Vagina (tissue), 2 donors: Measurements from ENCODE around the gene TPPP3. TPM values are rescaled to one million over a fixed set of nuclear protein-coding genes. Genes with fewer than 3 reads are reported as not detected.

Experiments used
- DNase-seq, 2 donors: peaks; one replicate each; pipeline ENCODE4 v3.0.0-alpha.2; 2017; ENCODE audit errors: extremely low spot score in 2 of 2
- H3K27ac ChIP-seq: fragments of 200-600 bp; sonication (generic); one replicate; pipeline ENCODE4 v1.5.1; 2019
- H3K27me3 ChIP-seq: fragments of 200-600 bp; sonication (generic); one replicate; pipeline ENCODE4 v1.5.1; 2019
- H3K36me3 ChIP-seq, 2 donors: fragments of 200-600 bp; sonication (generic); one replicate each; pipeline ENCODE4 v1.5.1; 2017 to 2019
- H3K4me1 ChIP-seq: fragments of 200-600 bp; sonication (generic); one replicate; pipeline ENCODE4 v1.5.1; 2019
- H3K4me3 ChIP-seq, 2 donors: fragments of 200-600 bp; sonication (generic); 1 replicate in 1 of 2; 2 replicates in 1 of 2; pipeline ENCODE4 v1.5.1; 2016 to 2019
- H3K9me3 ChIP-seq: fragments of 200-600 bp; sonication (generic); one replicate; pipeline ENCODE4 v1.5.1; 2019
- POLR2A ChIP-seq, 2 donors: fragments of 450-650 bp; IDR thresholded peaks; one replicate each; pipeline ENCODE4 v1.6.1; 2017; ENCODE audit warnings: antibody characterized with exemption in 2 of 2, mild to moderate bottlenecking in 2 of 2, moderate library complexity in 2 of 2
- POLR2AphosphoS5 ChIP-seq, 2 donors: sonication (generic); formaldehyde crosslinking; IDR thresholded peaks; one replicate each; pipeline ENCODE4 v1.9.0; 2017; ENCODE audit warnings: antibody characterized with exemption in 2 of 2, mild to moderate bottlenecking in 2 of 2, low read depth in 1 of 2; ENCODE audit not compliant: insufficient read depth in 1 of 2
- intact Hi-C: fragments of 100-400 bp; cut with DNase I; formaldehyde crosslinking; loops from one replicate; pipeline ENCODE4 v1.15.1; 2023
- total RNA-seq: library from RNA; depleted of rRNA; stranded (reverse); fragments of >200 nt; gene quantifications from one replicate; pipeline ENCODE4 v1.2.3, GENCODE V29; 2016
- TF ChIP-seq, protein P1 (sequence below), 3 experiments: fragments of 450-650 bp in 2 of 3; fragments of 200-600 bp in 1 of 3; sonication (generic) in 1 of 3; IDR thresholded peaks; one replicate each; pipeline ENCODE4 v1.5.1; 2017 to 2019; ENCODE audit warnings: antibody characterized with exemption in 3 of 3, mild to moderate bottlenecking in 2 of 3, moderate library complexity in 2 of 3

Gene TPPP3
- total RNA-seq, 1 donor from 2014 or later, result 28.2 TPM

DNA sequence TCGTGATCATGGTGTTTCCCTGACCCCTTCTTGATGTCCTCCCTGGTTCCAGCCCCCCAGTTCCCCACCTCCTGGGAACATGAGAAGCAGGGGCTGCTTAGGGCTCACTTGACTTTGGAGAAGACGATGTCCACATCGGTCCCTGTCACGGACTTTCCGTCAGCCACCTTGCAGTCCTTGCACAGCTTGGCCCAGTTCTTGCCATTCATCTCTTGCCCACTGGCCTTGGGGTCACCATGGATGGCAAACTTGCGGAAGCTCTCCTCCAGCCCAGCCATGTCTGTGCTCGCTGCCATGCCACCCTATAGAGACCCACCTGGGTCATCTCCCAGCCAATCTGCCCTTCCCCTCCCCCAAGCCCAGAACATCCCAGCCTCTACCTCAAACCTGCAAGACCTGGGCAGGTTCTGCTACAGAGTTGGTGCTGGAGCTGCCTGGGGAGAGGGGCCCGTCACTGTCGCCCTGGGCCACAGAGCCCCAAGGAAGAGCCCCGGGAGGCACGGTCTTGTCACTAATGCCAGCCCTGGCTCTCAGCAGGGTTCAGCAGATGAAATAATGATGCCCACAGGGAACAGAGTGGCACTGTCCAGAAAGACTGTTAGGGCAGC, 2.4 kb downstream of the TPPP3 start:
- Histone ChIP-seq H3K27me3 (no peaks in the 10 kb centered on the region), H3K4me3 (no peak overlapping the region), H3K27ac (no peak overlapping the region), H3K9me3 (no peaks in the 10 kb centered on the region), H3K4me1 (peaks cover 49% of the 10 kb centered on the region), H3K36me3 (no peaks in the 10 kb centered on the region)
- TF ChIP-seq POLR2A (IDR thresholded peaks at IDR 0.05) (no peak), POLR2AphosphoS5 (IDR thresholded peaks at IDR 0.05; ENCODE audit: insufficient read depth in 1 of 2, low read depth in 1 of 2) (no peak)
- TF ChIP-seq, protein P1, sequence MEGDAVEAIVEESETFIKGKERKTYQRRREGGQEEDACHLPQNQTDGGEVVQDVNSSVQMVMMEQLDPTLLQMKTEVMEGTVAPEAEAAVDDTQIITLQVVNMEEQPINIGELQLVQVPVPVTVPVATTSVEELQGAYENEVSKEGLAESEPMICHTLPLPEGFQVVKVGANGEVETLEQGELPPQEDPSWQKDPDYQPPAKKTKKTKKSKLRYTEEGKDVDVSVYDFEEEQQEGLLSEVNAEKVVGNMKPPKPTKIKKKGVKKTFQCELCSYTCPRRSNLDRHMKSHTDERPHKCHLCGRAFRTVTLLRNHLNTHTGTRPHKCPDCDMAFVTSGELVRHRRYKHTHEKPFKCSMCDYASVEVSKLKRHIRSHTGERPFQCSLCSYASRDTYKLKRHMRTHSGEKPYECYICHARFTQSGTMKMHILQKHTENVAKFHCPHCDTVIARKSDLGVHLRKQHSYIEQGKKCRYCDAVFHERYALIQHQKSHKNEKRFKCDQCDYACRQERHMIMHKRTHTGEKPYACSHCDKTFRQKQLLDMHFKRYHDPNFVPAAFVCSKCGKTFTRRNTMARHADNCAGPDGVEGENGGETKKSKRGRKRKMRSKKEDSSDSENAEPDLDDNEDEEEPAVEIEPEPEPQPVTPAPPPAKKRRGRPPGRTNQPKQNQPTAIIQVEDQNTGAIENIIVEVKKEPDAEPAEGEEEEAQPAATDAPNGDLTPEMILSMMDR (IDR thresholded peaks at IDR 0.05), result no peak
- intact Hi-C loops, result no loop called here
- no peak for DNase-seq

DNA sequence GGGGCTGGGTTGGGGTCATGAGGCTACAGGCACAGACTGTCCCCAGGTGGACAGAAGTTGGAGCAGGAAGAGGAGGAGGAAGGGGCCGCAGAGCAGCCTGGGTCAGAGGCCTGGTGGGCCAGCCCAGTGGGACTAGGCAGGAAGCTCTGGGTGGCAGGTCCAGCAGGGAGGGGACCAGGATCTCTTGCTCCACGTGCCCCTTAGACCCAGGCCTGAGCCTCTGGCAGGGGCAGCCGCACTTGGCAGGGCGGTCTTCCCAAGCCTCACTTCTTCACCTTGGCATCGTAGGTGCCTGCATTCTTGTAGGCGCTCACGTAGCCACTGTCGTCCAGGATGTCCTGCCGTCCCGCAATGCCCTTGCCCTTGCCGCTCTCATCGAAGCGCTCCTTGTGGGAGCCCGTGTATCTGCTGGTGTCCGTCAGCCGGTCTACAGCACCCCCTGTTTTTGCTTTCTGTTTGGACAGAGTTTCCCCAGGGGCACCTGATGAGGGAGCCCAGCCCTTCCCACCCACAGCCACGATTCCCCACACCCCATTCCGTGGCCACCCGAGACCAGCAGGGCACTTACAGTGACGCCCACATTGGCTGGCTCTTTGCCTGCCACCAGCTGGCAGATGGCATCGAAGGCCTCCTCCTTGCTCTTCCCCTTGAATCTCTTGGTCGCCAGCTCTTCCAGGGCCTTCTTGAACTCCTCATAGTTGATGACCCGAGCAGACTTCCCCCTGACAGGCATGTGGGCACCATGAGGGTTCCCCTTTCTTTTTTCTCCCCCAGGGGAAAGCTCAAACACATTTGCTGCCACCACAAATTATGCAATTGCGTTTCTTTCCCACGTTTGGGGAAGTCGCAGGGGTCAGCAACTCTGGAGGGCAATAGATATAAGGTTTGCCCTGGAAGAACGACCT, 3.1 kb downstream of the TPPP3 start:
- no peak for DNase-seq
- Histone ChIP-seq H3K27ac (no peak overlapping the region), H3K4me1 (peaks cover 42% of the 10 kb centered on the region), H3K36me3 (no peaks in the 10 kb centered on the region), H3K9me3 (no peaks in the 10 kb centered on the region), H3K27me3 (no peaks in the 10 kb centered on the region), H3K4me3 (no peak overlapping the region)
- intact Hi-C loops, result no loop called here
- TF ChIP-seq, protein P1 (IDR thresholded peaks at IDR 0.05), result no peak
- TF ChIP-seq POLR2A (IDR thresholded peaks at IDR 0.05), result no peak
- TF ChIP-seq POLR2AphosphoS5 (IDR thresholded peaks at IDR 0.05; ENCODE audit: insufficient read depth in 1 of 2, low read depth in 1 of 2), result no peak

DNA sequence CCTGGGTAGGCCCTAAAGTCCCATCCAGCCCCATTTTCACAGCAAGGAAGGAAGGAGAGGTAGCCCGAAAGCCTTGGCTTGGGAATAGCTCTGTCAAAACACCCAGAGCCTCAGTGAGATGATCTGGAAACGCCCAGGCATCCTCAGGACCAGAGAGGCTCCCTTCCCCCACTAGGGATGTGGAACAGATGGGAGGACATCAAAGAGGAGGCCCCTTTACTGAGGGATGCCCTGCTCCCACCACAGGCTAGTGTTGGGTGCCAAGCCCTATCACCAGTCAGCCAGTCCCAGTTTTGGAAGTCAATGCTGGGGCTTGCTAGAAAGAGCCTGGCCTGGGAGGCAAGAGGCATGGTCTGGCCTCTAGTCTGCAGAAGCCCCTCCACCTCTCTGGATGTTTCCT, 4.7 kb downstream of the TPPP3 start:
- TF ChIP-seq POLR2A (IDR thresholded peaks at IDR 0.05), result no peak
- TF ChIP-seq, protein P1 (IDR thresholded peaks at IDR 0.05), result no peak
- no peak for TF ChIP-seq POLR2AphosphoS5 (IDR thresholded peaks at IDR 0.05; ENCODE audit: insufficient read depth in 1 of 2, low read depth in 1 of 2)
- DNase-seq, result no peak
- intact Hi-C loops, result no loop called here
- Histone ChIP-seq H3K9me3 (no peaks in the 10 kb centered on the region), H3K4me1 (peaks cover 29% of the 10 kb centered on the region), H3K27ac (no peak overlapping the region), H3K27me3 (no peaks in the 10 kb centered on the region), H3K36me3 (no peaks in the 10 kb centered on the region), H3K4me3 (no peak overlapping the region)

DNA sequence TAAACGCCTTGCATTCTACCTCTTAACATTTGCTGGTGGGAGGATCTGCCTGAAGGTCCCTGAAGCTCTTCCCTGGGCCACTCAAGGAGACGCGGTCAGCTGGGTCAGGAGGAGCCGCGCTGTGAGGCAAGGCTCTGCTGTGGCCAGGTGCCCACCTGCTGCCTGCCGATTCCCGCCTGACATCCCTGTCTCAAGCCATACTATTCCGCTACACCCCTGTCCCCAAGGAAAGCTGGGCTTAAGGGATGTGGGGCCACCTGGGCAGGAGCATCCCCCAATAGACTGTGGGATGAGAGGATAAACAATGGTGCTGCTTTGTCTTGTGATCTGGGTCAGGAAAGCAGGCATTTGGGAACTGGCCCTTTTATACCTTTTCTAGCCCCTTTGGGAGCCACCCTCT, 5.1 kb downstream of the TPPP3 start:
- H3K36me3 ChIP-seq, result no peaks in the 10 kb centered on the region
- intact Hi-C loops, result no loop called here
- H3K4me3 ChIP-seq, result no peak overlapping the region
- H3K9me3 ChIP-seq, result no peaks in the 10 kb centered on the region
- no peak overlapping the region for H3K27ac ChIP-seq
- DNase-seq, result no peak
- peaks cover 26% of the 10 kb centered on the region for H3K4me1 ChIP-seq
- H3K27me3 ChIP-seq, result no peaks in the 10 kb centered on the region
- TF ChIP-seq POLR2AphosphoS5 (IDR thresholded peaks at IDR 0.05; ENCODE audit: insufficient read depth in 1 of 2, low read depth in 1 of 2) (no peak), POLR2A (IDR thresholded peaks at IDR 0.05) (no peak)
- TF ChIP-seq, protein P1 (IDR thresholded peaks at IDR 0.05), result no peak
